HepG2 (cell line): ENCODE measurements around the gene ADCY5.

Experiments
- FOSL1 ChIP-seq: sonication (generic); formaldehyde crosslinking; IDR thresholded peaks from 2 replicates; pipeline ENCODE4 v1.9.0; 2021; ENCODE audit warnings: missing genetic modification reagents, borderline replicate concordance
- FOXC1 ChIP-seq: sonication (generic); formaldehyde crosslinking; IDR thresholded peaks from 2 replicates; pipeline ENCODE4 v1.8.0; 2022; ENCODE audit warnings: mild to moderate bottlenecking, missing genetic modification reagents, borderline replicate concordance
- GPN1 ChIP-seq: sonication (generic); formaldehyde crosslinking; IDR thresholded peaks from 2 replicates; pipeline ENCODE4 v1.5.1; 2020; ENCODE audit warnings: missing genetic modification reagents, borderline replicate concordance
- HDAC2 ChIP-seq: sonication (generic); formaldehyde crosslinking; IDR thresholded peaks from 2 replicates; pipeline ENCODE4 v1.4.0; 2020; ENCODE audit warnings: missing genetic modification reagents
- HOXA3 ChIP-seq: sonication (generic); formaldehyde crosslinking; IDR thresholded peaks from 2 replicates; pipeline ENCODE4 v1.5.0; 2020; ENCODE audit warnings: missing genetic modification reagents
- TAF15 ChIP-seq: fragments of 200-400 bp; formaldehyde crosslinking; IDR thresholded peaks from one replicate; pipeline ENCODE4 v1.6.1; 2018; ENCODE audit warnings: mild to moderate bottlenecking, low read depth, low read length; ENCODE audit not compliant: poor library complexity, severe bottlenecking
- TBP ChIP-seq: sonication (generic); formaldehyde crosslinking; IDR thresholded peaks from 2 replicates; pipeline ENCODE4 v1.5.0; 2020; ENCODE audit warnings: missing genetic modification reagents

DNA sequence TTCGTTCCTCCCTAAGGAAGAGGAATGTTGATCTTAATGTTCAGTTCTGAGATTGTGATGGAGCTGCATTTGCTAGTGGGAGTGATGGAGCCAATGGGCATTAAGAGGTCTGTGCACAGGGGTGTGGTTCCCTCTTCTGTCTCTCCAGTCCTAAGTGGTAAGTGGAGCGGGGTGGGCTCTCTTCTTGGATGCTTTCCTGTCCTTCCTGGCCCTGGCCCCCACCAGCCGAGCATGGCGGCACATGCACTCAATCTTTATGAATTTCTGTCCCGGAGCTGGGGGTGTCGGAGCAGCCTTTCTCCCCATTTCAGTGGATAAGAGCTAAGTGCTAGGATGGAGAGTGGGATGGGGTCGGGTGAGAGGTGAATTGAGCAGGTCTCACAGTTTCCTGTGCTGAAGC lies 37.6 kb upstream of the ADCY5 start:
- no peak for TF ChIP-seq FOXC1
- TF ChIP-seq FOSL1 (CRISPR knock-in tag), result no peak
- TF ChIP-seq HDAC2 (CRISPR knock-in tag), result no peak
- TF ChIP-seq HOXA3 (CRISPR knock-in tag), result no peak
- TF ChIP-seq TBP (CRISPR knock-in tag), result no peak
- TF ChIP-seq TAF15, result no peak
- TF ChIP-seq GPN1 (CRISPR knock-in tag), result no peak
